ENCODE data around the gene HAUS6.
"Not testable (repeated sequence)": the region's sequence is repeated elsewhere in the genome, so short reads cannot be mapped to it uniquely, and the experiment has no call there.

Gene HAUS6, protein sequence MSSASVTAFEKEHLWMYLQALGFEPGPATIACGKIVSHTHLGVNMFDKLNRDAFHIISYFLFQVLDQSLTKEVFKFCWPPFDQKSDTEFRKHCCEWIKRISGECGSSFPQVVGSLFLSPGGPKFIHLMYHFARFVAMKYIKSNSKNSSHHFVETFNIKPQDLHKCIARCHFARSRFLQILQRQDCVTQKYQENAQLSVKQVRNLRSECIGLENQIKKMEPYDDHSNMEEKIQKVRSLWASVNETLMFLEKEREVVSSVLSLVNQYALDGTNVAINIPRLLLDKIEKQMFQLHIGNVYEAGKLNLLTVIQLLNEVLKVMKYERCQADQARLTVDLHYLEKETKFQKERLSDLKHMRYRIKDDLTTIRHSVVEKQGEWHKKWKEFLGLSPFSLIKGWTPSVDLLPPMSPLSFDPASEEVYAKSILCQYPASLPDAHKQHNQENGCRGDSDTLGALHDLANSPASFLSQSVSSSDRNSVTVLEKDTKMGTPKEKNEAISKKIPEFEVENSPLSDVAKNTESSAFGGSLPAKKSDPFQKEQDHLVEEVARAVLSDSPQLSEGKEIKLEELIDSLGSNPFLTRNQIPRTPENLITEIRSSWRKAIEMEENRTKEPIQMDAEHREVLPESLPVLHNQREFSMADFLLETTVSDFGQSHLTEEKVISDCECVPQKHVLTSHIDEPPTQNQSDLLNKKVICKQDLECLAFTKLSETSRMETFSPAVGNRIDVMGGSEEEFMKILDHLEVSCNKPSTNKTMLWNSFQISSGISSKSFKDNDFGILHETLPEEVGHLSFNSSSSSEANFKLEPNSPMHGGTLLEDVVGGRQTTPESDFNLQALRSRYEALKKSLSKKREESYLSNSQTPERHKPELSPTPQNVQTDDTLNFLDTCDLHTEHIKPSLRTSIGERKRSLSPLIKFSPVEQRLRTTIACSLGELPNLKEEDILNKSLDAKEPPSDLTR
- total RNA-seq = 63.2 to 95.7 reads per million in 2 experiments

DNA sequence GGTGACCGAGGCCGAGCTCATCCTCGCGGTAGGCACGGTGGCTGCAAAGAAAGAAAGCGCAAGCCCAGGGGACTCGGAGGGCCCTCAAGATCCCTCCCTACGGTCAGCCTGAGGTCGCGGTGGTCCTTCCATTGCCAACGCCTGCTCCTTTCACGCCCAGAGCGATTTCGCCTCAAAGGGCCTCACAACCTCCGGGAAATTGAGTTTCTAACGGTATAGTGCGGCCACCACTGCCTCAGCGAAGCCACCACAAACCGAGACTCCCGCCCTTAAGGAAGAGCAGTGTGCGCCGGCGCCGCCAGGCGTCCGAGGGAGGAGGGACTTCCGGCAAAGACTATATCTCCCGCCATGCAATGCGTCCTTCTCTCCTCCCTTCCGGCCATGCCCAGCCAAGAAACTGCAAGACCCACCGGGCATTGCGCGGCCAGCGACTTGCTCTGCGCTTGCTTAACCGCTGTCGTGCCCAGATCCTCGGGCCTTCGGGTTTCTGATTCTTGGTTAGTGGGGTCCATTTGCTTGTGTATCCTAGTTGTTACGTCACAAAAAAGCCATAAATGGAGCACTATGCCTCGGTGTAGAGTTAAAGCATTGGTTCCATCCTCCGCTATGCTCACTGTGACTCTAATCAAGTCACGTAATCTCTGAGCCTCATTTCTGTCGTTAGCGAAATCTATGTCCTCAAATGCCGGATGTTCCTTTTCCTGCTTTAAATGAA, at the start of gene HAUS6:
TSS of gene HAUS6 (minus strand) at position 274 of the 715 bp plus-strand sequence. CDS start at position 21, 253 bp downstream.
- DNase-seq (ENCODE audit: low read depth) = peak; percentile 90

DNA sequence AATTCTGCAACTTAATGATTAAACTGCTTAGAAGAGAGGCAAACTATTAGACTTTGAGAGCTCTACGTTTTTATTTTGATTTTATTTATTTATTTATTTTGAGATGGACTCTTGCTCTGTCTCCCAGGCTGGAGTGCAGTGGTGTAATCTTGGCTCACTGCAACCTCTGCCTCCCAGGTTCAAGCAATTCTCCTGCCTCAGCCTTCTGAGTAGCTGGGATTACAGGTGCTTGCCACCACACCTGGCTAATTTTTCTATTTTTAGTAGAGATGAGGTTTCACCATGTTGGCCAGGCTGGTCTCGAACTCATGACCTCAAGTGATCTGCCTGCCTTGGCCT, 49.4 kb upstream of the HAUS6 start:
- DNase-seq (ENCODE audit: low read depth) = not testable (repeated sequence)

DNA sequence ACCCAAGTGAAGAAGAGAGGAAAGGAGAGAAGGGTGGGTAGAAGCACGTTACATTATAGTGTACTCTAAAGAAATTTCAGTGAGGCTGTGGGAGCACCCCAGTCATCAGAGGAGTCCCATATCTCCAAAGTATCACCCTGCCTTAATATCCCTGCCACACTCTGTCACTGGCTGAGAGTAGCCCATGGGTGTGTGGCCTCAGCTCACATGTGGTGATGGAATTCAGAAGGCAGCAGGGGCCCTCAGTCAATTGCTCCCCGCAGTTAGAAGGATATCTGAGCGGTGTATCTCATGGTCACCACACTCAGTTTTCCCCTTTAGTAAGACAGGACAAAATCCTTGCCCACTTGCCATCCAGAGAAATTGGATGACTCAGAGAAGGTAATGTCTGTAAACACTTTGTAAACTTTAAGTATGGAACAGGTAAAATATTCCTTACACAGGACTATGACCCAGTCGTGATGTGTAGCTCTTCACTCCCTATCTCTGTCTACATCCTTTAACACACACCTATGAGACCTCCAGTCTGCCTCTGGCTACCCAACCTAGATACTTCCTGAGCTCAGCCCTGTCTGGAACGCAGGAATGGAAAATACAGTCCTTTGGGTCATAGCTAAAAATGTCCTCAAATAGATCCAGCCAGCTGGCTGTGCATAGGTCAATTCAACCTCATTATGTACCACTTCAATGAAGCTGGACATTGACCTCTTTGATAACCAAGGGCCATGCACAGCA, 48.9 kb upstream of the HAUS6 start:
- no peak for DNase-seq (ENCODE audit: low read depth)

DNA sequence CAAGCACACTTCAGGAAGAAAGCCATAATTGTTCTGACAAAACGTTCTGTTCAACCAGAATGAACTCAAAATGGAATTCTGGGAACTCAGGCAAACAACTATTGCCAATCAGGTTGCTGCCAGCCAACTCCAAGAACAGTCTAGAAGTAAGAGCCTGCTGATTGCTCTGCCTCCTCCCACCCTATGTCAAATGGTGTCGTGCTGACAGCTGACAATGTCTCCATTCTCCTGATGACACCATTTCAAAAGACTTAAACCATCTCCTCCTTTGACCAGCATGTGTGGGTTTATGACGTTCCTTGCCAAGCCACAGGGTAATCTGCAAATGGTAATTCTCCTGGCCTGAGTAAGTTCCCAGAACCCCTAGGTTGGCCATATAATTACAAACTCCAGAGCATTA, 46.5 kb upstream of the HAUS6 start:
- no peak for DNase-seq (ENCODE audit: low read depth)

DNA sequence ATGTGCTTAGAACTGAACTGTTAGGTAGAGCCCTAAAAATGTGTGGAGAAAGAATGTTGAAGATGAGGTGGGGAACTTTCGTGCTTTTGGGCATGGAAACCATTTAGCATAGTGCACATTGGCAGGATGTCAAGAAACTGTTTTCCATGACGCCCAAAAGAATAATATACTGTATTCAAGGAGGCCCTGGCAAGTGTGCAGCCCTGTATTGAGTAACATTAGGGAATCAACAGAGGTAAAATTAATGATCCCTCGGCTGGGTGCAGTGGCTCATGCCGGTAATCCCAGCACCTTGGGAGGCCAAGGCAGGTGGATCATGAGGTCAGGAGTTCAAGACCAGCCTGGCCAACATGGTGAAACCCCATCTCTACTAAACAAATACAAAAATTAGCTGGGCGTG, 45.5 kb upstream of the HAUS6 start:
- no peak for DNase-seq (ENCODE audit: low read depth)

DNA sequence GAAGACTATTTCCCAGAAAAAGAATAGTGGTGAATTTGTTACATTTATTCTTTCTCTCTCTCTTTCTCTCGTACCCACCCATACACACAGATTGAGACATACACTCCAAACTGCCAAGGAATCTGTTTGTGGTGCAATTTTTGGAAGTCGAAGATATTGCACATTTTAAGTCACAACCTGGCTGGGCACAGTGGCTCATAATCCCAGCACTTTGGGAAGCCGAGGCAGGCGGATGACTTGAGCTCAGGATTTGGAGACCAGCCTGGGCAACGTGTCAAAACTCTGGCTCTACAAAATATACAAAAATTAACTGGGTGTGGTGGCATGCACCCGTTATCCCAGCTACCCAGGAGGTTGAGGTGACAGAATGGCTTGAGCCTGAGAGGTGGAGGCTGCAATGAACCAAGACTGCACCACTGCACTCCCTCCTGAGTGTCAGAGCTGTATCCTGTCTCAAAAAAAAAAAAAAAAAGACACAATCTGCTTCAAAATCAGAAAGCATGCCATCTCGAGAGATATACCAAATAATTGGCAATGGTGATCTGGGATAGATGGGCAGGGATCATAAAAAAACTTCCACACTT, 43.8 kb upstream of the HAUS6 start:
- no peak for DNase-seq (ENCODE audit: low read depth)

DNA sequence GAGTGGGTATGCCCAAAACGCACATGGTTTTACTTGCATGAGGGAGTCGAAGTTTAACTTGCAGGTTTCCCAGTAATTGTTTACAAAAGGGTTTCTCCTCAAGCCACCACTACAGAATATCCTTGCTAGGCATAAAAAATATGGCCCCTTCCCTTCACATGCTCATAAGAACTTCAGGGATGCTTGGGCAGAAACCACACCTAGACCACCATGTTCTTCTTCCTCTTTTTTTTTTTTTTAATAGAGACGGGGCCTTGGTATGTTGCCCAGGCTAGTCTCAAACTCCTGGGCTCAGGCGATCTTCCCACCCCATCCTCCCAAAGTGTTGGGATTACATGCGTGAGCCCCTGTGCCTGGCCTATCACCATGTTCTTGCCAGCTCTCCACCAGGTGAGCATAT, 43.2 kb upstream of the HAUS6 start:
- DNase-seq (ENCODE audit: low read depth) = no peak

DNA sequence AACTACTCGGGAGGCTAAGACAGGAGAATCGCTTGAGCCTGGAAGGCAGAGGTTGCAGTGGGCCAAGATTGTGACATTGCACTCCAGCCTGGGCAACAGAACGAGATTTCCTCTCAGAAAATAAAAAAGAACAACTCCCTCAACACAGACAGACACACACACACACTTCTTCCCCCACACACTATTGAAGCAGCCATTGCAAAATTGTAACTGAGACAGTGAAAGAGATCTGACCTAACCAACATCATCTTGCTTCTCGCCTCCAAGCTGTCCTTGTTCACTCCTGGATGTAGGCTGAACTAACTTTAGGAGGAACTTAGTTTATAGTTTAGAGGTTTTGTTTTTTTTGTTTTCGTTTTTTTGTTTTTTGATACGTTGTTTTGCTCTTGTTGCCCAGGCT, 37.6 kb upstream of the HAUS6 start:
- DNase-seq (ENCODE audit: low read depth) = no peak

DNA sequence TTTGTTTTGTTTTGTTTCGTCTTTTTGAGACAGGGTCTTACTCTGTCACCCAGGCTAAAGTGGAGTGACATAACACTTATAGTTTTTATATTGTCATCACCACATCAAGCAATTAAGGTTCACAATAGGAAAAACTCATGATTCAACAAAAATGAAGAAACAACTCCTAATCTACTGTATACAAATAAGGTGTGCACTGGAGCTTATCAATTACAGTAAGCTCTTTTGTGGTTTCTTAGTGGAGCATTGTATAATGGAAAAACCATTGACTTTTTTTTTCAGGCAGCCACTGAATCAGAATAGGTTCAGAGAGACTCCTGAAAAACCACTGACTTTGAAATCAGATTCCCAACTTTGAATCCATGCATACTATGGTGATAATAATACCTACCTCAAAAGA, 35.4 kb upstream of the HAUS6 start:
- no peak for DNase-seq (ENCODE audit: low read depth)

DNA sequence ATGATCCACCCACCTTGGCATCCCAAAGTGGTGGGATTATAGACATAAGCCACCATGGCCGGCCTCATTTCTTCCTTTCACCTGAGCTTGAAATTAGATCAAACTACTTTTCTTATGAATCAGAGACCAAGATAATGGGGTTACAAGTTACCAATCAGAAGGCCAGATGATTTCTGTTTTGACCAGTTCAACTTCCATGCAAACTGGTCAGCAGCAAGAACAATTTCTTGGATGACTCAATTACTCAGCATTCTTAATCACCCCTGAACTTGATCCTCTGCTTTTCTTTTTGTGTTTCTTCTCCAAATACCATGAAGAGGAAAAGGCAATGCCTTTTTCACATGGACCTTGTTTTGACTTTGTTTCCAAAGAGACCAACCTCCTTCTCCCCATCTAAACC, 34.6 kb upstream of the HAUS6 start:
- DNase-seq (ENCODE audit: low read depth) = no peak

DNA sequence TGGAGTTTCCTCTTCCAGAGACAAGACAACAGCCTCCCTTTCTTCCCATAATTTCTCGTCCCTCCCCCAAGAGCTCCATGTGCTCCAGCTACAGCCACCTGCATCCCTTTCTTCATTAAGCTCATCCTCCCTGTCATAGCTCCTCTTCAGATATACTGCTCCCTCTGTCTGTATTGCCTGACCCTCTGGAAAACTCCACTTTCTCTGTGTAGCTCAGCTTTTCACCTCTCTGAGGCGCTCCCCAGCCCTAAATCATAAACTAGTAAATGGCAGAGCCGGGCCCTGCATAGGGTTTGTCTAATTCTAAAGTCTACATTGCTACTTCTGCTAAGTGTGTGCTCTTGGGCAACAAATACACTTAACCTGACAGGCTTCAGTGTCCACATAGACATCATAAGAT, 33.4 kb upstream of the HAUS6 start:
- DNase-seq (ENCODE audit: low read depth) = no peak

DNA sequence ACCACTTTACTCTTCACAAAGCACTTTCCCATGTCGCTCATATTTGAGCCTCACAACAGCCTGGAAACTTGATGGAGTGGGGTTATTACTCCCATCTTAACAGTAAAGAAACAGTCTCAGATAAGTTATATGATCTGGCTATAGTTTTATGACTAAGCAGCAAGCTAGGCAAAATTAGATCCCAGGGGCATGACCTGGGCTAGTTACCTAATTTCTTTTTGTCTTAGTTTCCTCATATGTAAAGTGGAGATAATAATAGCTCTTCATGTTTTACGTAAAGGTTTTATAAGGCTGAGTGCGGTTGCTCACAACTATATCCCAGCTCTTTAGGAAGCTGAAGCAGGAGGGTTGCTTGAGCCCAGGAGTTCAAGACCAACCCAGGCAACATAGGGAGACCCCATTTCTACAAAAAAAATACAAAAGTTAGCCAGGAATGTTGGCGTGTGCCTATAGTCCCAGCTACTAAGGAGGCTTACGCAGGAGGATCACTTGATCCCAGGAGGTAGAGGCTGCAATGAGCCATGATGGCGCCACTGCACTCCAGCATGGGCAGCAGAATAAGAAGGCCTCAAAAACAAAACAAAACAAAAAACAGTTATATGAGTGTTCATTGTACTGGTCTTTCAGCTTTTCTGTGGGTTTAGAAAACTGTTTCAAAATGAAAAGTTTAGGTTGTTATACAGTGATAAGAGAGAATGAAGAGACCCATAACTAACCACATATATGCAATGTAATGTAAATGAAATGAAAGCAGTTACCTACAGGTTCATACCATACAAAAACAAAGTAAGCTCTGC, 31.0 kb upstream of the HAUS6 start:
- no peak for DNase-seq (ENCODE audit: low read depth)

DNA sequence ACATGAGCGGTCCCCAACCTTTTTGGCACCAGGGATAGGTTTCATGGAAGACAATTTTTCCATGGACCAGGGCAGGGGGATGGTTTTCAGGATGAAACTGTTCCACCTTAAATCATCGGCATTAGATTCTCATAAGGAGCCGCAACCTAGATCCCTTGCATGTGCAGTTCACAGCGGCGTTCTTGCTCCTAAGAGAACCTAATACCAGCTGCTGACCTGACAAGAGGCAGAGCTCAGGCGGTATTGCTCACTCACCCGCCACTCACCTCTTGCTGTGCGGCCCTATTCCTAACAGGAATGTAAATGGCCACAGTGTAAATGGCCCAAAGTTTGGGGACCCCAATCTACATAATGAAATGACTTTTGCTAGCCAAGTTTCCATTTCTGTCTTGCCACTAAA, 27.7 kb upstream of the HAUS6 start:
- no peak for DNase-seq (ENCODE audit: low read depth)

DNA sequence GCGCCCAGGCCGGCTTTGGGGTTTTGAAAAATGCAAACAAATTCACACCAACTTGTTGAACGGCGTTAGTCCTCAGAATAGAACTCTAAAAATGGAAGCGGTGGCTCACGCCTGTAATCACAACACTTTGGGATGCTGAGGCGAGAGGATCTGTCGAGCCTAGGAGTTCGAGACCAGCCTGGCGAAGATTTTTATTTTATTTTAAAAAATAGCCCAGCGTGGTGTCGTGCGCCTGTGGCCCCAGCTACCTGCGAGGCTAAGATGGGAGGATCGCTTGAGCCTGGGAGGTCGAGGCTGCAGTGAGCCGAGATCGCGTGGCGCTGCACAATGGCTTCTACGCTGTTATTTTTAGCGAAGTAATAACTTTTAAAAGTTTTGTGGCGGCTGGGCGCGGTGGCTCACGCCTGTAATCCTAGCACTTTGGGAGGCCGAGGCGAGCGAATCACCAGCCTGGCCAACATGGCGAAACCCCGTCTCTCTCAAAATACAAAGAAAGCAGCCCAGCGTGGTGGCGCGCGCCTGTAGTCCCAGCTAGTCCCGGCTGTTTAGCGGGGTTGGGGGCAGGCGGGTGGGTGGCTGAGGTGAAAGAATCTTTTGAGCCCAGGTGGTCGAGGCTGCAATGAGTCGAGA, 25.3 kb upstream of the HAUS6 start:
- DNase-seq (ENCODE audit: low read depth) = no peak

DNA sequence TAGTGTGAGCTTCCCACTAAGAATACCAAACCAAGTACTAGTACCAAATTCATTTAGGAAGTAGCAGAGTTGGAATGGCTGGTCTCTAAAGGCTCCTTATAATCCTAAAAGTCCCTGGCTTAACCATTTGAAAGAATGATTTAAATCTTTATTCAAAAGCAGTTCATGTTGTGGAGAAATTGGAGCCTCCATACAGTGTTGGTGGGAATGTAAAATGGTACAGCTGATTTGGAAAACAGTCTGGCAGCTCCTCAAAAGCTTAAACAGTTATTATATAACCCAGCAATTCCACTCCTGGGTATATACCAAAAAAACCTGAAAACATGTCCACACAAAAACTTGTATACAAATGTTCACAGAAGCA, 21.7 kb upstream of the HAUS6 start:
- DNase-seq (ENCODE audit: low read depth) = no peak

DNA sequence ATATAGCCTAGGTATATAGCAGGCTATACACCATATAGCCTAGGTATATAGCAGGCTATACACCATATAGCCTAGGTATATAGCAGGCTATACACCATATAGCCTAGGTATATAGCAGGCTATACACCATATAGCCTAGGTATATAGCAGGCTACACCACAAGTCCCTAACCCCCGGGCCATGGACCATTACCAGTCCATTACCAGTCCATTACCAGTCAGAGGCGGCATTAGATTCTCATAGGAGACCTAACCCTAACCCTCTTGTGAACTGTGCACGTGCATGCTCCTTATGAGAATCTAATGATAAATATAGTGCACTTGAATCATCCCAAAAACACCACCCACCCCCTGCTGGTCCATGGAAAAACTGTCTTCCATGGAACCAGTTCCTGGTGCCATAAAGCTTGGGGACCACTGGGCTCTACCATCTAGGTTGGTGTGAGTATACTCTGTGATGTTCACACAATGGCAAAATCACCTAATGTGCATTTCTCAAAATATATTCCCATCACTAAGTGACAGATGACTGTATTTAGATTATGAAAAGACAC, 19.9 kb upstream of the HAUS6 start:
- DNase-seq (ENCODE audit: low read depth) = no peak

DNA sequence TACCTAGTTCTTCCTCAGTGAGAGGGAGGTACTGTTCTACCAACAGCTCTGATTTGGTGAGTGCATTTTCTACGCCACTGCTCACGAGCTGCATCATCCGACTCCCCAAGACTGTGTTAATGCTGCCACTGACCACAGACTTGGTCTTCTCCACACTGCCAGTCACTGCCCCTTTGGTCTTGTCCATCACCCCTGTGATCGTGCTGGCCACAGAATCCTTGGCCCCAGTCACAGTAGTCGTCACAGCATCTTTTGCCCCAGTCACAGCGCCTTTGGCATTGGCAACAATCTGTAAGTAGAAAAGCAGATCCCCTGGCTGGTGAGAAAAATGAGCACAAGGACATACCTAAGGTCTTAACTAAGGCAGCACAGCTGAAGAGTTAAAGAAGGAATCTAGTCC, 18.2 kb upstream of the HAUS6 start:
- no peak for DNase-seq (ENCODE audit: low read depth)

DNA sequence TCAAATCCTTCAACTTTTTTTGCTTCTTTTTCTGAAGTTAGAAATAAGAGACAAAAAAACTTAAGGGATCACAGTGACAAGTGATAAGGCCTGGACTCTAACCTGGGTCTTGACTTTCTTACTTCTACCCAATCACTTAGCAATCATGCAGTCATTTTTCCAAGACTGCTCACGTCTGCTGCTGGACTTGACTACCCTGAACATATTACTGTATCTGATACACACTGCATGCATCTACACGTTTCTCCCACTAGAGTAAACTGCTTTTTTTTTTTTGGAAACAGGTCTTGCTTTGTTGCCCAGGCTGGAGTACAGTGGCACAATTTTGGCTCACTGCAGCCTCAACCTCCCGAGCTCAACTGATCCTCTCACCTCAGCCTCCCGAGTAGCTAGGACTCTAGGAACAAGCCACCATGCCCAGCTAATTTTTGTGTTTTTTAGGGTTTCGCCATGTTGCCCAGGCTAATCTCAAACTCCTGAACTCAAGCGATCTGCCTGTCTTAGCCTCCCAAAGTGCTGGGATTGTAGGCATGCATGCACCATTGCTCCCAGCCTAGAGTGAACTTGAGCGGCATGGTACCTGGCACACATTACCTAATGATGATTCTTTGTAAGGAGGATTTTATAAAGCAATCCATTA, 17.2 kb upstream of the HAUS6 start:
- DNase-seq (ENCODE audit: low read depth) = no peak

DNA sequence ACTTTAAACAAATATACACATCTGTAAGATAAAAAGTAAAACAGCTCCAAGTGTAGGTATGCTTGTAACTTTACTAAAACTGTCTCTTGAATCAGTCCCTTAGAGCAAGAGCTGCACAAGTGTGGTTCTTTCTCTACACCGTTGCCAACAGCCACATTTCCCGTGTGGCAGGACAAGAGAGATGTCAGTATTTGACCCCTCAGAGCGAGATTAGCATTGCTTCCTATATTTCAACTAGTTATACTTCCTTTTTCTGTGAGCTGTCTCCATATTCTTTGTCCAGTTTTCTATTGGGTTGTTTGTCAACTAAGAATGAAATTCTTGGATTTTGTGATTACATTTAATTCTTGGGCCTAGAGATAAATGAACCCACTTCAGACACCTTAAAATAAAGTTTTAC, 16.5 kb upstream of the HAUS6 start:
- DNase-seq (ENCODE audit: low read depth) = no peak

Data from T follicular helper cell (primary cell).